A549 (cell line): ENCODE data around the gene CCNB2.

Experiments used
- CEBPB ChIP-seq, 2 experiments: fragments of >200 bp in 1 of 2; sonication (Bioruptor Twin) in 1 of 2; formaldehyde crosslinking in 1 of 2; IDR thresholded peaks; 2 replicates each; pipeline ENCODE4 v1.6.1; 2012 to 2016
- POLR2A ChIP-seq: IDR thresholded peaks from 2 replicates; pipeline ENCODE4 v1.6.1; 2012; ENCODE audit warnings: mild to moderate bottlenecking, low read length
- RFX5 ChIP-seq: fragments of 450-650 bp; IDR thresholded peaks from 2 replicates; pipeline ENCODE4 v1.7.1; 2014; ENCODE audit warnings: antibody characterized with exemption, mild to moderate bottlenecking, moderate library complexity
- RNF2 ChIP-seq: fragments of 200-600 bp; sonication (generic); IDR thresholded peaks from 2 replicates; pipeline ENCODE4 v1.6.1; 2016; ENCODE audit warnings: low read depth, mild to moderate bottlenecking, antibody characterized with exemption, moderate library complexity, borderline replicate concordance
- TF ChIP-seq, protein P1 (sequence below): fragments of >200 bp; sonication (Bioruptor Twin); formaldehyde crosslinking; IDR thresholded peaks from 3 replicates; pipeline ENCODE4 v1.5.1; 2016
- TF ChIP-seq, protein P2 (sequence below): fragments of 450-650 bp; IDR thresholded peaks from 2 replicates; pipeline ENCODE4 v1.6.1; 2014; ENCODE audit warnings: antibody characterized with exemption

DNA sequence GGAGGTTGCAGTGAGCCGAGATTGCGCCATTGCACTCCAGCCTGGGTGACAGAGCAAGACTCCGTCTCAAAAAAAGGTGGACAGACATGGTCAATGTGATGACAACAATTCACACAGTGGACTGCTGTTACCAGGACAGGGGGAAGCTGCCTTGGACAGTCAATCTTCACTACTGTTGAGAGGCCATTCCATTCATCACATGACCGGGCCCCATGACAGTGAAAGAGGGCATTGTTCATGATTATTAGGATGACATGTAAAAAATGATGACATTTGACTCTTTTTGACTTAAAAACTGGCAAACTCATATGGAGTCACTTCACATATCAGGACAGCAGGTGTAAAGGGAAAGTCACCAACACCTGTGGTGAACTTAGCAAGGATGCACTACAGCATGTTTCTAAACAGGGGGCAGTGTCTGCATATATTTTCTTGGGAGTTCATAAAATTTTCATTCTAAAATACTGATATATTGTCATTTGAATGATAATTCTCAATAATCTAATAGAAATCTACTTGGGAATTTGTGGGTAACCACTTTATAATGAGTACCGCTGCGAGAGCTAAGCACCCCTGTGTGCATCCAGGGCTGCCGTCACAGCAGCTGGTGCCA lies 67.4 kb downstream of the CCNB2 start:
- no peak for TF ChIP-seq RFX5
- TF ChIP-seq, protein P1, sequence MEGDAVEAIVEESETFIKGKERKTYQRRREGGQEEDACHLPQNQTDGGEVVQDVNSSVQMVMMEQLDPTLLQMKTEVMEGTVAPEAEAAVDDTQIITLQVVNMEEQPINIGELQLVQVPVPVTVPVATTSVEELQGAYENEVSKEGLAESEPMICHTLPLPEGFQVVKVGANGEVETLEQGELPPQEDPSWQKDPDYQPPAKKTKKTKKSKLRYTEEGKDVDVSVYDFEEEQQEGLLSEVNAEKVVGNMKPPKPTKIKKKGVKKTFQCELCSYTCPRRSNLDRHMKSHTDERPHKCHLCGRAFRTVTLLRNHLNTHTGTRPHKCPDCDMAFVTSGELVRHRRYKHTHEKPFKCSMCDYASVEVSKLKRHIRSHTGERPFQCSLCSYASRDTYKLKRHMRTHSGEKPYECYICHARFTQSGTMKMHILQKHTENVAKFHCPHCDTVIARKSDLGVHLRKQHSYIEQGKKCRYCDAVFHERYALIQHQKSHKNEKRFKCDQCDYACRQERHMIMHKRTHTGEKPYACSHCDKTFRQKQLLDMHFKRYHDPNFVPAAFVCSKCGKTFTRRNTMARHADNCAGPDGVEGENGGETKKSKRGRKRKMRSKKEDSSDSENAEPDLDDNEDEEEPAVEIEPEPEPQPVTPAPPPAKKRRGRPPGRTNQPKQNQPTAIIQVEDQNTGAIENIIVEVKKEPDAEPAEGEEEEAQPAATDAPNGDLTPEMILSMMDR = peak; percentile 9; the same call in 1 of the 3 replicates
- TF ChIP-seq, protein P2, sequence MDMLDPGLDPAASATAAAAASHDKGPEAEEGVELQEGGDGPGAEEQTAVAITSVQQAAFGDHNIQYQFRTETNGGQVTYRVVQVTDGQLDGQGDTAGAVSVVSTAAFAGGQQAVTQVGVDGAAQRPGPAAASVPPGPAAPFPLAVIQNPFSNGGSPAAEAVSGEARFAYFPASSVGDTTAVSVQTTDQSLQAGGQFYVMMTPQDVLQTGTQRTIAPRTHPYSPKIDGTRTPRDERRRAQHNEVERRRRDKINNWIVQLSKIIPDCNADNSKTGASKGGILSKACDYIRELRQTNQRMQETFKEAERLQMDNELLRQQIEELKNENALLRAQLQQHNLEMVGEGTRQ = no peak
- no peak for TF ChIP-seq POLR2A
- no peak for TF ChIP-seq RNF2
- no peak for TF ChIP-seq CEBPB (IDR thresholded peaks at IDR 0.05)
